Esophagus squamous epithelium (tissue), 5 donors: ENCODE measurements around the gene KCTD14. TPM values are rescaled to one million over a fixed set of nuclear protein-coding genes. Genes with fewer than 3 reads are reported as not detected.

Experiments
- DNase-seq: peaks from one replicate; lab custom pipeline; 2025; lab: John Stamatoyannopoulos, UW
- H3K27ac ChIP-seq, 4 donors: fragments of 200-600 bp; sonication (generic); one replicate each; pipeline ENCODE4 v1.5.1; 2016 to 2019; ENCODE audit warnings: mild to moderate bottlenecking in 1 of 4
- H3K27me3 ChIP-seq, 4 donors: fragments of 200-600 bp; sonication (generic); 1 replicate in 3 of 4; 2 replicates in 1 of 4; pipeline versions ENCODE4 v1.5.1 to v1.6.0; 2017 to 2021; ENCODE audit warnings: antibody characterized with exemption in 1 of 4
- H3K36me3 ChIP-seq, 3 donors: fragments of 200-600 bp; sonication (generic); one replicate each; pipeline ENCODE4 v1.5.1; 2016 to 2019
- H3K4me1 ChIP-seq, 3 donors: fragments of 200-600 bp; sonication (generic); one replicate each; pipeline ENCODE4 v1.5.1; 2017 to 2019
- H3K4me3 ChIP-seq, 4 donors: fragments of 200-600 bp; sonication (generic); 1 replicate in 3 of 4; 2 replicates in 1 of 4; pipeline ENCODE4 v1.5.1; 2016 to 2019; ENCODE audit warnings: mild to moderate bottlenecking in 2 of 4, moderate library complexity in 1 of 4
- H3K9me3 ChIP-seq, 3 donors: fragments of 200-600 bp; sonication (generic); one replicate each; pipeline ENCODE4 v1.5.1; 2016 to 2019
- POLR2A ChIP-seq, 4 donors: fragments of 450-650 bp; IDR thresholded peaks; one replicate each; pipeline ENCODE4 v1.6.1; 2017; ENCODE audit warnings: antibody characterized with exemption in 4 of 4, mild to moderate bottlenecking in 4 of 4, moderate library complexity in 3 of 4
- WGBS, 2 donors: methylation state at CpG; one replicate each; pipeline ENCODE4 v1.1.5; 2018; 5-methylcytosine and 5-hydroxymethylcytosine counted together
- intact Hi-C: fragments of 100-400 bp; cut with DNase I; formaldehyde crosslinking; loops from one replicate; pipeline ENCODE4 v1.15.0; 2022
- total RNA-seq, 4 donors: library from RNA; depleted of rRNA; stranded (reverse); fragments of >200 nt; gene quantifications; one replicate each; pipeline ENCODE4 v1.1.0, GENCODE V29; 2016
- TF ChIP-seq, protein P1 (sequence below), 6 experiments: fragments of 450-650 bp in 4 of 6; fragments of 200-600 bp in 2 of 6; sonication (generic) in 2 of 6; IDR thresholded peaks; one replicate each; pipeline ENCODE4 v1.5.1; 2016 to 2019; ENCODE audit warnings: antibody characterized with exemption in 6 of 6, mild to moderate bottlenecking in 4 of 6, moderate library complexity in 4 of 6
- donor health status: DM: yes; HTN: yes; CAD: no.

KCTD14 gene
- total RNA-seq, 4 donors from 2014 or later, result 0.49 to 7.7 (median 1.00) TPM

DNA sequence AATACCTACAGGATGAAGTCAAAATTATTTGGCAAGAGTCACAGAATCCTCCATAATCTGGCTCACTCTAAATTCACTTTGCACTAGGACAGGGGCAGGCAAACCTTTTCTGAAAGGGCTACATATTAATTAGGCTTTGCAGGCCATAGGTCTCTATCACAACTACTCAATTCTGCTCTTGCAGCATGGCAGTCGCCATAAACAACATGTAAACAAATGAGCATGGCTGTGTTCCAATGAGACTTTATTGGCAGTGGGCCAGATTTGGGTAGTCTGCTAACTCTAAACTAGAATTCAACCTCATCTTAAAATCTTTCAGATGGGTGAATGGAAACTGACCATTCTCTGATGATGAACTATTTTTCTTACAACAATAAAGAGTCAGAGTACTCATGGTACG lies 46.4 kb upstream of the KCTD14 start:
- no peaks in the 10 kb centered on the region for H3K9me3 ChIP-seq
- H3K27me3 ChIP-seq, result no peaks in the 10 kb centered on the region
- no peak overlapping the region for H3K27ac ChIP-seq
- intact Hi-C loops, result no loop called here
- peaks cover 0 to 5% (median 0%) of the 10 kb centered on the region in 3 donors for H3K4me1 ChIP-seq
- 61 to 65% methylated on average over 2 of the region's 2 CpGs for WGBS, 2 donors
- no peak overlapping the region for H3K4me3 ChIP-seq
- no peak for DNase-seq
- H3K36me3 ChIP-seq, result peaks cover 0 to 69% (median 8%) of the 10 kb centered on the region in 3 donors
- TF ChIP-seq, protein P1, sequence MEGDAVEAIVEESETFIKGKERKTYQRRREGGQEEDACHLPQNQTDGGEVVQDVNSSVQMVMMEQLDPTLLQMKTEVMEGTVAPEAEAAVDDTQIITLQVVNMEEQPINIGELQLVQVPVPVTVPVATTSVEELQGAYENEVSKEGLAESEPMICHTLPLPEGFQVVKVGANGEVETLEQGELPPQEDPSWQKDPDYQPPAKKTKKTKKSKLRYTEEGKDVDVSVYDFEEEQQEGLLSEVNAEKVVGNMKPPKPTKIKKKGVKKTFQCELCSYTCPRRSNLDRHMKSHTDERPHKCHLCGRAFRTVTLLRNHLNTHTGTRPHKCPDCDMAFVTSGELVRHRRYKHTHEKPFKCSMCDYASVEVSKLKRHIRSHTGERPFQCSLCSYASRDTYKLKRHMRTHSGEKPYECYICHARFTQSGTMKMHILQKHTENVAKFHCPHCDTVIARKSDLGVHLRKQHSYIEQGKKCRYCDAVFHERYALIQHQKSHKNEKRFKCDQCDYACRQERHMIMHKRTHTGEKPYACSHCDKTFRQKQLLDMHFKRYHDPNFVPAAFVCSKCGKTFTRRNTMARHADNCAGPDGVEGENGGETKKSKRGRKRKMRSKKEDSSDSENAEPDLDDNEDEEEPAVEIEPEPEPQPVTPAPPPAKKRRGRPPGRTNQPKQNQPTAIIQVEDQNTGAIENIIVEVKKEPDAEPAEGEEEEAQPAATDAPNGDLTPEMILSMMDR (IDR thresholded peaks at IDR 0.05), result no peak
- no peak for TF ChIP-seq POLR2A (IDR thresholded peaks at IDR 0.05)

DNA sequence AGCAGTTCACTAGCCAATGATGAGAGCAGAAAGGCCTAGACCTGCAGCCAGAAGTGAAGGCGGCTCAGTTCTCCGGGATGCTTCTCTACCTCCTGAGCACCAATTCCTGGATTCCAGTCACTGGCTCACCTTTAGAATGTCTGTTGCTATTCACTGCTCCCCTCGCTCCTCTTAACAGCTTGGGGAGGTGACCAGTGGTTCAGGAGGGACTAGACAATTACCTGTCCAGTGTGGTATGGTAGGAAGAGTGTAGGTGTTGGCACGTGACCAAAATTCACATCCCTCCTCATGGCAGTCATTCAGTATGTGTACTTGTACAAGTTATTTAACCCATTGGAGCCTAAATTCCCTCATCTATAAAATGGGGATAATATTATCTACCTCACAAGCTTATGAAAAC lies 44.6 kb upstream of the KCTD14 start:
- Histone ChIP-seq H3K9me3 (no peaks in the 10 kb centered on the region), H3K36me3 (peaks cover 0 to 61% (median 8%) of the 10 kb centered on the region in 3 donors), H3K27ac (no peak overlapping the region), H3K4me1 (no peaks in the 10 kb centered on the region), H3K4me3 (no peak overlapping the region), H3K27me3 (no peaks in the 10 kb centered on the region)
- no peak for DNase-seq
- intact Hi-C loops, result no loop called here
- TF ChIP-seq POLR2A (IDR thresholded peaks at IDR 0.05), result no peak
- TF ChIP-seq, protein P1 (IDR thresholded peaks at IDR 0.05), result no peak
- WGBS, 2 donors, result 87 to 89% methylated on average over 4 of the region's 4 CpGs

GRCh38 chr11:78066471-78066870 lies 43.4 kb upstream of the KCTD14 start:
- intact Hi-C loops, result no loop called here
- Histone ChIP-seq H3K9me3 (no peaks in the 10 kb centered on the region), H3K36me3 (peaks cover 0 to 49% (median 8%) of the 10 kb centered on the region in 3 donors), H3K4me3 (no peak overlapping the region), H3K27me3 (no peaks in the 10 kb centered on the region), H3K4me1 (no peaks in the 10 kb centered on the region), H3K27ac (no peak overlapping the region)
- DNase-seq, result no peak
- WGBS, 2 donors, result 62 to 81% methylated on average over 2 of the region's 2 CpGs
- TF ChIP-seq POLR2A (IDR thresholded peaks at IDR 0.05), result no peak
- TF ChIP-seq, protein P1 (IDR thresholded peaks at IDR 0.05), result no peak

DNA sequence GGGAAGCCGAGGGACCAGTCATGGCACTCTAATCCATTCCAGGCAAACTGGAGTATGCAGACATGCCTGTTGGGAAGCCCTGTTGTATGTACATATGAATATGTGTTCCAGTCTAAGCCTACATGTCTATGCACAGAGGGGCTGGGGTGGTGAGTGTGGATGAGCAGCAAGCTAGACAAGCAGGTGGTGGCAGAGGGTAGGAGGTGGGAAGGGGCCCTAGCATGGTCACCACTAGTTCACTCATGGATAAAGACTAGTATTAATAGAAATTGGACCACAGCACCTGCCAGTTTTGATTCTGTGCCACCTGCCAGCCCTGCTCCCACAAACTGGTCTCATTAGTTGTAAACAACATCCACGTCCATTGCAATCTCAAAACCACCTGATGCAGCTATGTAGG lies 42.1 kb upstream of the KCTD14 start:
- intact Hi-C loops, result no loop called here
- Histone ChIP-seq H3K27me3 (no peaks in the 10 kb centered on the region), H3K4me1 (no peaks in the 10 kb centered on the region), H3K27ac (no peak overlapping the region), H3K9me3 (no peaks in the 10 kb centered on the region), H3K4me3 (no peak overlapping the region), H3K36me3 (peaks cover 0 to 36% (median under 1%) of the 10 kb centered on the region in 3 donors)
- 79 to 94% methylated on average over 2 of the region's 2 CpGs for WGBS, 2 donors
- no peak for DNase-seq
- TF ChIP-seq, protein P1 (IDR thresholded peaks at IDR 0.05), result no peak
- no peak for TF ChIP-seq POLR2A (IDR thresholded peaks at IDR 0.05)

- H3K36me3 ChIP-seq, result peaks cover 0 to 21% (median 0%) of the 10 kb centered on the region in 3 donors
- no peak within 1 kb of the TSS for H3K4me3 ChIP-seq
- 86 to 94% methylated on average over 7 to 8 of the region's 14 CpGs for WGBS, 2 donors
- no peak within 1 kb of the TSS for H3K27ac ChIP-seq
- no peaks in the 10 kb centered on the region for H3K4me1 ChIP-seq
- H3K9me3 ChIP-seq, result no peaks in the 10 kb centered on the region
- no peaks in the 10 kb centered on the region for H3K27me3 ChIP-seq
- TF ChIP-seq, protein P1 (IDR thresholded peaks at IDR 0.05), result no peak
- TF ChIP-seq POLR2A (IDR thresholded peaks at IDR 0.05), result no peak
- intact Hi-C loops, result no loop called here
- no peak for DNase-seq
Measured at GRCh38 chr11:78063440-78064181, 40.5 kb upstream of the KCTD14 start, which contains the start of gene THRSP. THRSP (plus strand) TSS chr11:78063861; CDS start chr11:78063882, 21 bp downstream.
